Naive thymus-derived CD4-positive, alpha-beta T cell (primary cell): Measurements from ENCODE around the gene PDLIM1. TPM values are rescaled to one million over a fixed set of nuclear protein-coding genes. Genes with fewer than 3 reads are reported as not detected.
"Not testable (repeated sequence)": the region's sequence is repeated elsewhere in the genome, so short reads cannot be mapped to it uniquely, and the experiment has no call there.

ENCODE experiments used
- ATAC-seq: fragments of 150-1000 bp; cut with Tn5 transposase; 2 replicates; pipeline ENCODE4 v1.10.0; 2021; ENCODE audit warnings: mild to moderate bottlenecking, moderate library complexity
- CTCF ChIA-PET: fragments of 350-600 bp; sonication (Branson Sonifier 250); formaldehyde crosslinking; loops from one replicate; lab custom pipeline; 2021; ENCODE audit warnings: antibody characterized with exemption; lab: Charles Lee
- POLR2A ChIA-PET: fragments of 350-600 bp; sonication (Branson Sonifier 250); formaldehyde crosslinking; loops from one replicate; lab custom pipeline; 2021; ENCODE audit warnings: antibody characterized with exemption, inconsistent platforms; lab: Charles Lee
- DNase-seq, 9 donors: peaks; one replicate each; pipeline versions ENCODE4 v3.0.0 to v3.0.0-alpha.2; 2020 to 2022; ENCODE audit warnings: mixed read lengths in 1 of 9
- H3K27ac ChIP-seq: one replicate; pipeline ENCODE4 v1.7.0; 2013; ENCODE audit warnings: mild to moderate bottlenecking, low read depth, low read length, moderate library complexity
- H3K27me3 ChIP-seq, 2 donors: one replicate each; pipeline ENCODE4 v1.7.0; 2013; ENCODE audit warnings: low read length in 2 of 2, mild to moderate bottlenecking in 2 of 2, moderate library complexity in 2 of 2; ENCODE audit not compliant: control insufficient read depth in 2 of 2, insufficient read depth in 2 of 2
- H3K36me3 ChIP-seq, 3 experiments: 1 replicate in 2 of 3; 2 replicates in 1 of 3; pipeline ENCODE4 v1.7.0; 2013; ENCODE audit warnings: low read length in 3 of 3, mild to moderate bottlenecking in 3 of 3, moderate library complexity in 1 of 3; ENCODE audit not compliant: insufficient read depth in 3 of 3, control insufficient read depth in 2 of 3
- H3K4me1 ChIP-seq, 2 donors: one replicate each; pipeline ENCODE4 v1.7.0; 2013; ENCODE audit warnings: low read length in 2 of 2, mild to moderate bottlenecking in 2 of 2, moderate library complexity in 1 of 2; ENCODE audit not compliant: control insufficient read depth in 2 of 2, insufficient read depth in 2 of 2
- H3K4me3 ChIP-seq: 2 replicates; pipeline ENCODE4 v1.7.0; 2013; ENCODE audit warnings: mild to moderate bottlenecking, low read length
- H3K9me3 ChIP-seq, 3 experiments: 1 replicate in 2 of 3; 2 replicates in 1 of 3; pipeline ENCODE4 v1.7.0; 2013; ENCODE audit warnings: low read length in 3 of 3; ENCODE audit not compliant: control insufficient read depth in 2 of 3
- H3K27ac Mint-ChIP-seq, 9 donors: one replicate each; pipeline ENCODE4 v1.8.0; 2020 to 2022; ENCODE audit warnings: mixed read lengths in 9 of 9, mild to moderate bottlenecking in 8 of 9, moderate library complexity in 5 of 9, inconsistent platforms in 2 of 9
- H3K27me3 Mint-ChIP-seq, 5 donors: one replicate each; pipeline ENCODE4 v1.8.0; 2021 to 2022; ENCODE audit warnings: mixed read lengths in 5 of 5, mild to moderate bottlenecking in 1 of 5
- H3K36me3 Mint-ChIP-seq, 5 donors: one replicate each; pipeline ENCODE4 v1.8.0; 2020 to 2022; ENCODE audit warnings: mixed read lengths in 5 of 5, mild to moderate bottlenecking in 3 of 5, inconsistent platforms in 1 of 5
- H3K4me1 Mint-ChIP-seq, 7 donors: one replicate each; pipeline ENCODE4 v1.8.0; 2020 to 2022; ENCODE audit warnings: mixed read lengths in 7 of 7, mild to moderate bottlenecking in 3 of 7, inconsistent platforms in 1 of 7
- H3K4me3 Mint-ChIP-seq, 10 donors: one replicate each; pipeline ENCODE4 v1.8.0; 2020 to 2022; ENCODE audit warnings: mild to moderate bottlenecking in 10 of 10, mixed read lengths in 10 of 10, moderate library complexity in 6 of 10, inconsistent platforms in 2 of 10
- H3K9me3 Mint-ChIP-seq, 11 donors: one replicate each; pipeline ENCODE4 v1.8.0; 2020 to 2022; ENCODE audit warnings: mixed read lengths in 11 of 11, mild to moderate bottlenecking in 4 of 11, inconsistent platforms in 1 of 11, moderate library complexity in 1 of 11
- intact Hi-C, 2 donors: fragments of 100-400 bp; cut with micrococcal nuclease; formaldehyde crosslinking; loops; one replicate each; pipeline ENCODE4 v1.15.1; 2023
- polyA plus RNA-seq, 2 donors: library from polyadenylated mRNA; unstranded; fragments of 300-500 nt; fragmentation: Illumina TruSeq; gene quantifications; one replicate each; pipeline ENCODE4 v1.2.3, GENCODE V29; 2021
- total RNA-seq, 6 experiments: library from RNA in 5 of 6; stranded (reverse) in 5 of 6; gene quantifications; 1 replicate in 5 of 6; 2 replicates in 1 of 6; pipeline ENCODE4 v1.2.3 and lab custom pipeline; 2021 to 2026

Gene PDLIM1
- total and polyA plus RNA-seq, 7 experiments from 2014 or later = 0.32 to 27.6 (median 0.89) TPM

DNA sequence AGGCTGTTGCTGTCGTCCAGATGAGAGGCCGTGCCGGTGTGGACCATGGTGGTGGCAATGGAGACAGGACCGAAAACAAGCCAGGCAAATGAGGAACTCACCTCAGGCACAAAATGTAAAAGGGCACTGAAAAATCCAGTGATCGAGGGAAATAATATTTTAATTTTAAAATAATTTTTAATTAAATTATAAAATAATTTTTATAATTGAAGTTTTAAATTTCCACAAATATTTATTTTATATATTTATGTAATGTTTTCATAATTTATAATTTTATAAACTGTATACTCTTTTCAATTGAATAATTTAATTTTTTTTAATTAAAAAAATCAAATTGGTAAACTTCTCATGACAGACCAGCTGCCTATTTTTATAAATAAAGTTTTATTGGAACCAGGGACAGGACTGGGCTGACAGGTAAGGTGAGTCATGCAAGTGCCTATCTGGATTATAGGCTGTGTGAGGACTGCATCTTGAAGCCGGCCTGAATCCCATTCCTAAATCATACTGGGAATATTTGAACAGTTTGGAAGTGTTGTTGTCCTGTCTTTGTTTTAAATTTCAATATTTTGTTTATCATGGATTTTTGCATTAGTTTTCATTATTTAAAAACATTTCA is 81.2 kb downstream of the PDLIM1 start:
- CTCF ChIA-PET = no interaction called here
- intact Hi-C loops = no loop called here
- POLR2A ChIA-PET = no interaction called here

DNA sequence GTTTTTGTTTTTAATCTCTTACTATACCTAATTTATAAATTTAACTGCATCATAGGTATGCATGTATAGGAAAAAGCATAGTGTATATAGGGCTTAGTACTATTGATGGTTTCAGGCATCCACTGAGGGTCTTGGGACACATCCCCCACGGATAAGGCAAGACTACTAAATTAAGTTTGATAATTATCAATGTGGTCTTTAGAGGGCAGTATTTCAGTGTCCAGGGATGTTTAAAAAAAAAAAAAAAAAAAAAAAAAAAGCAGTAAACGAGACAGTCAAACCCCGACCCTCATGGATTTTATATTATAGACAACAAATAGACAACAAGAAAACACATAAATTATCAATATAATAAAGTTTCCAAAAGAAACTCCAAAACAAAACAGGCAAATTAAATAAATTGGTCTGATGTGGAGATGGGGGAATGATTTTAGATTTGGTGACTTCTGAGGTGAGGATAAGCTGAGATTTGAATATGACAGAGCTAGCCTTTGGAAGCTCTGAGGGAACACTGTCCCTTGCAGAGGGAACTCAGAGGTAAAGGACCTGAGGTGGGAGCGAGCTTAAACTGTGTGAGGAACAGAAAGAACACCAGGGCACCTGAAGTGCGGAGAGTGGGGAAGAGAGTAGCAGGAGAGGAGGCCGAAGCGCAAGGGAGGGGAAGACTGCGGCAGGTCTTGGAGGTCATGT is 82.0 kb downstream of the PDLIM1 start:
- ATAC-seq = no peak
- no peaks in the 10 kb centered on the region for H3K9me3 ChIP-seq
- DNase-seq = no peak
- H3K27me3 ChIP-seq = no peaks in the 10 kb centered on the region
- Mint-ChIP-seq H3K4me1 (no peaks in the 10 kb centered on the region), H3K9me3 (peaks cover 0 to 5% (median 0%) of the 10 kb centered on the region in 11 donors), H3K4me3 (no peak overlapping the region), H3K36me3 (no peaks in the 10 kb centered on the region), H3K27ac (no peak overlapping the region), H3K27me3 (peaks cover 0 to 4% (median 0%) of the 10 kb centered on the region in 5 donors)
- POLR2A ChIA-PET = no interaction called here
- H3K4me1 ChIP-seq = no peaks in the 10 kb centered on the region
- no peaks in the 10 kb centered on the region for H3K36me3 ChIP-seq
- CTCF ChIA-PET = no interaction called here
- intact Hi-C loops = no loop called here
- no peak overlapping the region for H3K27ac ChIP-seq
- H3K4me3 ChIP-seq = no peak overlapping the region

More for the DNA sequence above, 81.2 kb downstream of the PDLIM1 start:
- Mint-ChIP-seq H3K4me3 (no peak overlapping the region), H3K4me1 (no peaks in the 10 kb centered on the region), H3K27ac (no peak overlapping the region), H3K36me3 (no peaks in the 10 kb centered on the region), H3K27me3 (peaks cover 0 to 4% (median 0%) of the 10 kb centered on the region in 5 donors), H3K9me3 (peaks cover 0 to 5% (median 0%) of the 10 kb centered on the region in 11 donors)
- H3K27ac ChIP-seq = no peak overlapping the region
- no peak for DNase-seq
- no peaks in the 10 kb centered on the region for H3K9me3 ChIP-seq
- no peaks in the 10 kb centered on the region for H3K4me1 ChIP-seq
- H3K4me3 ChIP-seq = no peak overlapping the region
- ATAC-seq = no peak
- H3K27me3 ChIP-seq = no peaks in the 10 kb centered on the region
- H3K36me3 ChIP-seq = no peaks in the 10 kb centered on the region

DNA sequence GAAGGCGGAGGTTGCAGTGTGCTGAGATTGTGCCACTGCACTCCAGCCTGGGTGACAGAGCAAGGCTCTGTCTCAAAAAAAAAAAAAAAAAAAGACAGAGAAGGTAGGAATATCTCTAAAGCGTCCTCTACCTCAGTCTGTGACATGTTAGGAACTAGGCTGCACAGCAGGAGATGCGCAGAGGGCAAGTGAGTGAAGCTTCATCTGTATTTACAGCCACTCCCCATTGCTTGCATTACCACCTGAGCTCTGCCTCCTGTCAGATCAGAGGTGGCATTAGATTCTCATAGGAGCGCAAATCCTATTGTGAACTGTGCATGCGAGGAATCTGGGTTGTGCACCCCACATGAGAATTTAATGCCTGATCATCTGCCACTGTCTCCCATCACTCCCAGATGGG is 87.9 kb downstream of the PDLIM1 start:
- H3K36me3 ChIP-seq, CTCF ChIA-PET, H3K27ac Mint-ChIP-seq, H3K36me3 Mint-ChIP-seq, intact Hi-C loops, DNase-seq, H3K27me3 ChIP-seq, H3K4me3 ChIP-seq, H3K4me1 Mint-ChIP-seq, H3K4me1 ChIP-seq, ATAC-seq, H3K27ac ChIP-seq, POLR2A ChIA-PET, H3K9me3 Mint-ChIP-seq, H3K27me3 Mint-ChIP-seq, H3K9me3 ChIP-seq, H3K4me3 Mint-ChIP-seq: not testable (repeated sequence)

DNA sequence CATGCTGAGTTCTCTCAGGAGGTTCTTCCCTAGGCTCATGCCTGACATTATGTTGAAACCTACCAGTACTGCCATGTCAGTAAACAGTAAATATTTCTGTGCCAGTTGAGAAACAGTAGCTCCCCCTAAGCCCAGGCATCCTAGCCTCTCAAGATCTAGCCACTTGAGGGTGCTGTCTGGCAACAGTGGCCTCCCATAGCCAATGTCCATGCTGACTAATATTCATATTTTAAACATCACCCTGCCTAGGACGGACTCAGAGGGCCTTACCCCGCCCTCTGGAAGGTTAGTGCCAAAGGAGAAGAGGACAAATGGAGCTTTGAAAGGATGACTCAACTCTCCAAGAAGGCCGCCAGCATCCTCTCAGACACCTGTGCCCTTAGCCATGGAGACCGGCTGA is 89.1 kb downstream of the PDLIM1 start:
- H3K36me3 ChIP-seq = no peaks in the 10 kb centered on the region
- H3K27ac Mint-ChIP-seq = no peak overlapping the region
- no peaks in the 10 kb centered on the region for H3K27me3 ChIP-seq
- H3K9me3 Mint-ChIP-seq = peaks cover 0 to 7% (median 3%) of the 10 kb centered on the region in 11 donors
- H3K4me3 ChIP-seq = no peak overlapping the region
- no peak for DNase-seq
- no peak overlapping the region for H3K27ac ChIP-seq
- no peaks in the 10 kb centered on the region for H3K9me3 ChIP-seq
- ChIA-PET CTCF (no interaction called here), POLR2A (no interaction called here)
- no peak for ATAC-seq
- no peaks in the 10 kb centered on the region for H3K4me1 ChIP-seq
- intact Hi-C loops = no loop called here
- H3K27me3 Mint-ChIP-seq = peaks cover 0 to 6% (median 0%) of the 10 kb centered on the region in 5 donors
- no peaks in the 10 kb centered on the region for H3K36me3 Mint-ChIP-seq
- H3K4me3 Mint-ChIP-seq = no peak overlapping the region
- no peaks in the 10 kb centered on the region for H3K4me1 Mint-ChIP-seq

DNA sequence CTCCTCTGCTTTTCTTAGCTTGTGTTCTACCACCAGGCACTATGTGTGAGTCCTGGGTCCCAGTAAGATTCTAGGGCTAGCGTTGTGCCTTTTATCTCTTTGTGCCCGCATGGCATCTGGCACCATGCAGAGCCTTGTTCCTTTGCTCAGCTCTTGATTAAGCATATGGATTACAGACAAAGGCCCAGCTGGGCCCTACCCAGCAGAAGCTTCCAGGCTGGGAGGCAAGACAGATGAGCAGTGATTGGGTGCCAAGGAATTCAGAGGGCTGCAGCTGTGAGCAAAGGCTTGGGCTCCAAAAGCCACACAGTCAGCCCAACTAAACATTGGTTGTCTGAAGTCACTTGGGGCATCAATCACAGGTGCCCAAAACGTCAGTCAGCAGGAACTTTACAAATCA is 94.8 kb downstream of the PDLIM1 start:
- ATAC-seq = no peak
- no peak overlapping the region for H3K4me3 Mint-ChIP-seq
- H3K4me1 Mint-ChIP-seq = no peaks in the 10 kb centered on the region
- intact Hi-C loops = no loop called here
- no peaks in the 10 kb centered on the region for H3K36me3 ChIP-seq
- POLR2A ChIA-PET = no interaction called here
- H3K27me3 Mint-ChIP-seq = peaks cover 0 to 12% (median 5%) of the 10 kb centered on the region in 5 donors
- no peak overlapping the region for H3K27ac ChIP-seq
- H3K4me3 ChIP-seq = no peak overlapping the region
- no peaks in the 10 kb centered on the region for H3K4me1 ChIP-seq
- H3K27ac Mint-ChIP-seq = no peak overlapping the region
- H3K9me3 Mint-ChIP-seq = peaks cover 0 to 8% (median 3%) of the 10 kb centered on the region in 11 donors
- CTCF ChIA-PET = no interaction called here
- no peak for DNase-seq
- no peaks in the 10 kb centered on the region for H3K9me3 ChIP-seq
- no peaks in the 10 kb centered on the region for H3K36me3 Mint-ChIP-seq
- no peaks in the 10 kb centered on the region for H3K27me3 ChIP-seq

DNA sequence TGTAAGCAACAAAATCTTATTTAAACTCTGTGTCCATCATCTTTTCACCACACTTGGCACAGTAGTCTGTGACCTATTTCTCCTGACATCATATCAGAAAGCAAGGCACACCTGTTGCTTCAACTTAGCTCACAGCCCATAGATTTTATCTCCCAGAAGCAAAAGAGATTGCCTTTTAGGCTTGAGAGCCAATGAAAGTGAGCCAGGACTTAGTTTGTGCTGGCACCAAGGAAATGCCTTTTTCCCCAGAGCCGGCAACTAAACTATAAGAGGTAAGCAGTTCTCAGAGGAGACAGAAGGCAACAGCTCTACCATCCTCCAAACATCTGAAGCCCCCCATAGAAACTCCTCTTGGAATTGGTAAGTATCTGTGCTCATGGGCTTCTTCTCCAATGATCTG is 96.9 kb downstream of the PDLIM1 start, which contains the start of gene ACSM6:
Gene ACSM6 (plus strand): TSS at position 295 of the 400 bp plus-strand sequence. CDS start 248 bp downstream, outside the sequence.
- Histone ChIP-seq H3K4me3 (no peak within 1 kb of the TSS), H3K27me3 (no peaks in the 10 kb centered on the region), H3K4me1 (no peaks in the 10 kb centered on the region), H3K36me3 (no peaks in the 10 kb centered on the region), H3K27ac (no peak within 1 kb of the TSS), H3K9me3 (no peaks in the 10 kb centered on the region)
- ATAC-seq (no peak), DNase-seq (no peak)
- peaks cover 0 to 8% (median 0%) of the 10 kb centered on the region in 11 donors for H3K9me3 Mint-ChIP-seq
- H3K36me3 Mint-ChIP-seq = no peaks in the 10 kb centered on the region
- H3K4me1 Mint-ChIP-seq = no peaks in the 10 kb centered on the region
- intact Hi-C loops = no loop called here
- CTCF ChIA-PET = no interaction called here
- H3K4me3 Mint-ChIP-seq = no peak within 1 kb of the TSS
- no peak within 1 kb of the TSS for H3K27ac Mint-ChIP-seq
- H3K27me3 Mint-ChIP-seq = peaks cover 0 to 16% (median 4%) of the 10 kb centered on the region in 5 donors
- POLR2A ChIA-PET = no interaction called here

DNA sequence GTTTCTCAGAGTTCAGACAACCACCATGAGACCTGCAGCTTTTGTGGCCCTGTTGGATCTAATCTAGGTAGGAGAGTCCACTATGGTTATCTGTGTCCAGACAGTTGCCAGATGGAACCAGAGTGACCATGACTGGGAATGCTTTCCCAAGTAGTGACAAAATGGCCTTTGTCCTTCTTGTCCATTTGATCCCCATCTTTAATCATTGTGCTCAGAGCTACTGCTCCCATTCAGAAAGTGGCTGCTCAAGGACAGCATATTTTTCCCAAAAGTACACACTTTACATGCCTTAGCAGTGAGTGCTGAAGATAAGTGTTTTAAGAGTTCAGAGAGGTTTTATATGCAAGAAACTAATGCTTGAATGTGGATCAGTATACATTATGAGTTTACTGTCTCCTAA is 102.2 kb downstream of the PDLIM1 start:
- H3K4me3 ChIP-seq = no peak overlapping the region
- CTCF ChIA-PET = no interaction called here
- H3K27me3 Mint-ChIP-seq = peaks cover 4 to 35% (median 18%) of the 10 kb centered on the region in 5 donors
- H3K9me3 Mint-ChIP-seq = peaks cover 0 to 5% (median 0%) of the 10 kb centered on the region in 11 donors
- no peaks in the 10 kb centered on the region for H3K36me3 ChIP-seq
- H3K4me1 Mint-ChIP-seq = peaks cover 4 to 10% (median 5%) of the 10 kb centered on the region in 7 donors
- POLR2A ChIA-PET = no interaction called here
- DNase-seq (no peak), ATAC-seq (no peak)
- no peak overlapping the region for H3K4me3 Mint-ChIP-seq
- H3K4me1 ChIP-seq = no peaks in the 10 kb centered on the region
- H3K9me3 ChIP-seq = no peaks in the 10 kb centered on the region
- H3K27ac Mint-ChIP-seq = no peak overlapping the region
- intact Hi-C loops = no loop called here
- peaks cover 0 to 3% (median 0%) of the 10 kb centered on the region in 5 donors for H3K36me3 Mint-ChIP-seq
- H3K27ac ChIP-seq = no peak overlapping the region
- no peaks in the 10 kb centered on the region for H3K27me3 ChIP-seq
